Osteoblast (primary cell): Measurements from ENCODE around the gene BCOR. TPM values are rescaled to one million over a fixed set of nuclear protein-coding genes. Genes with fewer than 3 reads are reported as not detected.
A peak's percentile ranks its signal among the peaks of the same experiment; 100 is the strongest.

Experiments
- DNase-seq: peaks from one replicate; pipeline ENCODE4 v3.0.0; 2011; ENCODE audit warnings: low spot score, mixed read lengths; ENCODE audit not compliant: insufficient read length; ENCODE audit errors: missing footprints
- H2AFZ ChIP-seq: 2 replicates; pipeline ENCODE4 v1.6.0; 2011; ENCODE audit warnings: mild to moderate bottlenecking, low read length
- H3K27ac ChIP-seq: 2 replicates; pipeline ENCODE4 v1.5.1; 2011; ENCODE audit warnings: mild to moderate bottlenecking, low read depth, low read length, moderate library complexity
- H3K27me3 ChIP-seq: 2 replicates; pipeline ENCODE4 v1.6.0; 2012; ENCODE audit warnings: mild to moderate bottlenecking, control low read depth, inconsistent platforms, low read length, moderate library complexity; ENCODE audit not compliant: insufficient read depth
- H3K36me3 ChIP-seq: 2 replicates; pipeline ENCODE4 v1.5.1; 2011; ENCODE audit warnings: mild to moderate bottlenecking, low read length, control low read depth, moderate library complexity; ENCODE audit not compliant: insufficient read depth
- H3K4me1 ChIP-seq: 2 replicates; pipeline ENCODE4 v1.5.1; 2011; ENCODE audit warnings: mild to moderate bottlenecking, low read length, control low read depth, moderate library complexity; ENCODE audit not compliant: insufficient read depth
- H3K4me2 ChIP-seq: 2 replicates; pipeline ENCODE4 v1.6.0; 2011; ENCODE audit warnings: mild to moderate bottlenecking, low read length; ENCODE audit not compliant: insufficient read depth
- H3K4me3 ChIP-seq: fragments of 200-600 bp; sonication (generic); 3 replicates; pipeline ENCODE4 v1.5.1; 2012; ENCODE audit warnings: mild to moderate bottlenecking, low read length, inconsistent platforms; ENCODE audit not compliant: insufficient read depth
- H3K79me2 ChIP-seq: 2 replicates; pipeline ENCODE4 v1.6.0; 2012; ENCODE audit warnings: mild to moderate bottlenecking, low read length, control low read depth, inconsistent platforms; ENCODE audit not compliant: insufficient read depth
- H3K9me3 ChIP-seq: 2 replicates; pipeline ENCODE4 v1.5.1; 2011; ENCODE audit warnings: low read depth, low read length, control low read depth
- H4K20me1 ChIP-seq: 2 replicates; pipeline ENCODE4 v1.6.0; 2012; ENCODE audit warnings: mild to moderate bottlenecking, low read length, control low read depth; ENCODE audit not compliant: insufficient read depth
- total RNA-seq: library from RNA; depleted of rRNA; stranded (reverse); fragments of >200 nt; gene quantifications from 2 replicates; pipeline ENCODE4 v1.2.3, GENCODE V29; 2012
- TF ChIP-seq, protein P1 (sequence below): IDR thresholded peaks from 2 replicates; pipeline ENCODE4 v1.5.1; 2011; ENCODE audit warnings: mild to moderate bottlenecking, low read depth, low read length, moderate library complexity; ENCODE audit errors: extremely low read depth

BCOR gene
- total RNA-seq, 1 donor = 14.8 TPM

GRCh38 chrX:40078489-40079227 lies 19.1 kb downstream of the BCOR start:
- Histone ChIP-seq H2AFZ (no peak overlapping the region), H4K20me1 (peaks cover 36% of the 10 kb centered on the region), H3K4me1 (peaks cover 4% of the 10 kb centered on the region), H3K36me3 (peaks cover 13% of the 10 kb centered on the region), H3K4me3 (no peak overlapping the region), H3K4me2 (no peak overlapping the region), H3K27me3 (peaks cover 10% of the 10 kb centered on the region), H3K9me3 (no peaks in the 10 kb centered on the region), H3K27ac (no peak overlapping the region), H3K79me2 (peaks cover 49% of the 10 kb centered on the region)
- TF ChIP-seq, protein P1, sequence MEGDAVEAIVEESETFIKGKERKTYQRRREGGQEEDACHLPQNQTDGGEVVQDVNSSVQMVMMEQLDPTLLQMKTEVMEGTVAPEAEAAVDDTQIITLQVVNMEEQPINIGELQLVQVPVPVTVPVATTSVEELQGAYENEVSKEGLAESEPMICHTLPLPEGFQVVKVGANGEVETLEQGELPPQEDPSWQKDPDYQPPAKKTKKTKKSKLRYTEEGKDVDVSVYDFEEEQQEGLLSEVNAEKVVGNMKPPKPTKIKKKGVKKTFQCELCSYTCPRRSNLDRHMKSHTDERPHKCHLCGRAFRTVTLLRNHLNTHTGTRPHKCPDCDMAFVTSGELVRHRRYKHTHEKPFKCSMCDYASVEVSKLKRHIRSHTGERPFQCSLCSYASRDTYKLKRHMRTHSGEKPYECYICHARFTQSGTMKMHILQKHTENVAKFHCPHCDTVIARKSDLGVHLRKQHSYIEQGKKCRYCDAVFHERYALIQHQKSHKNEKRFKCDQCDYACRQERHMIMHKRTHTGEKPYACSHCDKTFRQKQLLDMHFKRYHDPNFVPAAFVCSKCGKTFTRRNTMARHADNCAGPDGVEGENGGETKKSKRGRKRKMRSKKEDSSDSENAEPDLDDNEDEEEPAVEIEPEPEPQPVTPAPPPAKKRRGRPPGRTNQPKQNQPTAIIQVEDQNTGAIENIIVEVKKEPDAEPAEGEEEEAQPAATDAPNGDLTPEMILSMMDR = no peak
- peak; percentile 58 for DNase-seq

GRCh38 chrX:40077906-40078305 lies 19.9 kb downstream of the BCOR start:
- H4K20me1 ChIP-seq = peaks cover 38% of the 10 kb centered on the region
- H3K27me3 ChIP-seq = peaks cover 10% of the 10 kb centered on the region
- peak; percentile 74 for DNase-seq
- H2AFZ ChIP-seq = no peak overlapping the region
- H3K9me3 ChIP-seq = no peaks in the 10 kb centered on the region
- no peak overlapping the region for H3K27ac ChIP-seq
- H3K4me1 ChIP-seq = peaks cover 4% of the 10 kb centered on the region
- TF ChIP-seq, protein P1 = no peak
- H3K79me2 ChIP-seq = peaks cover 42% of the 10 kb centered on the region
- no peak overlapping the region for H3K4me2 ChIP-seq
- peaks cover 20% of the 10 kb centered on the region for H3K36me3 ChIP-seq
- no peak overlapping the region for H3K4me3 ChIP-seq

GRCh38 chrX:40076750-40077575 lies 20.8 kb downstream of the BCOR start:
- Histone ChIP-seq H3K27ac (peak overlapping the region; percentile 5), H3K79me2 (peaks cover 38% of the 10 kb centered on the region), H3K4me3 (no peak overlapping the region), H2AFZ (no peak overlapping the region), H3K36me3 (peaks cover 23% of the 10 kb centered on the region), H3K9me3 (no peaks in the 10 kb centered on the region), H3K27me3 (peaks cover 10% of the 10 kb centered on the region), H4K20me1 (peaks cover 36% of the 10 kb centered on the region), H3K4me2 (no peak overlapping the region), H3K4me1 (peaks cover 4% of the 10 kb centered on the region)
- peak; percentile 87 for DNase-seq
- TF ChIP-seq, protein P1 = no peak

- H3K27me3 ChIP-seq = peaks cover 10% of the 10 kb centered on the region
Measured at GRCh38 chrX:40074959-40075332, 22.8 kb downstream of the BCOR start.

More at GRCh38 chrX:40074959-40075332, 22.8 kb downstream of the BCOR start:
- TF ChIP-seq, protein P1 = no peak
- Histone ChIP-seq H3K79me2 (peaks cover 28% of the 10 kb centered on the region), H3K27ac (no peak overlapping the region), H3K4me2 (no peak overlapping the region), H3K4me3 (no peak overlapping the region), H3K9me3 (no peaks in the 10 kb centered on the region), H4K20me1 (peaks cover 26% of the 10 kb centered on the region), H2AFZ (no peak overlapping the region), H3K36me3 (peaks cover 32% of the 10 kb centered on the region), H3K4me1 (peaks cover 4% of the 10 kb centered on the region)
- no peak for DNase-seq
